Activated T-helper 1 cell treated with anti-CD3 and anti-CD28 coated beads, Interleukin-12 subunit alpha, Interleukin-12 subunit beta, Interleukin-2, Interleukin-4 antibody, amounts not matched to agents 30 ng/mL and 10 ng/mL and 1 ng/mL, durations not matched to agents 14 hours and 24 hours and 36 hours (primary cell): ENCODE measurements around the gene LIMS2. TPM values are rescaled to one million over a fixed set of nuclear protein-coding genes. Genes with fewer than 3 reads are reported as not detected.
A peak's percentile ranks its signal among the peaks of the same experiment; 100 is the strongest.

Experiments used
- DNase-seq: peaks from one replicate; pipeline ENCODE4 v3.0.0; 2021; ENCODE audit warnings: low spot score
- H3K27ac Mint-ChIP-seq: one replicate; pipeline ENCODE4 v1.8.0; 2021; ENCODE audit warnings: mild to moderate bottlenecking, mixed read lengths
- H3K27me3 Mint-ChIP-seq: one replicate; pipeline ENCODE4 v1.8.0; 2022; ENCODE audit warnings: mild to moderate bottlenecking, moderate library complexity, mixed read lengths; ENCODE audit not compliant: insufficient read depth
- H3K36me3 Mint-ChIP-seq: one replicate; pipeline ENCODE4 v1.8.0; 2021; ENCODE audit warnings: low read depth, mixed read lengths
- H3K4me1 Mint-ChIP-seq: one replicate; pipeline ENCODE4 v1.8.0; 2021; ENCODE audit warnings: low read depth, mixed read lengths
- H3K4me3 Mint-ChIP-seq: one replicate; pipeline ENCODE4 v1.8.0; 2021; ENCODE audit warnings: mild to moderate bottlenecking, moderate library complexity, mixed read lengths
- H3K9me3 Mint-ChIP-seq: one replicate; pipeline ENCODE4 v1.8.0; 2021; ENCODE audit warnings: mixed read lengths
- intact Hi-C: fragments of 100-400 bp; cut with micrococcal nuclease; formaldehyde crosslinking; loops from one replicate; pipeline ENCODE4 v1.15.1; 2024
- total RNA-seq: library from RNA; stranded (reverse); gene quantifications from 2 replicates; pipeline ENCODE4 v1.2.3, GENCODE V29; 2022

LIMS2 gene
- total RNA-seq, 1 donor from 2014 or later: 5.1 TPM

DNA sequence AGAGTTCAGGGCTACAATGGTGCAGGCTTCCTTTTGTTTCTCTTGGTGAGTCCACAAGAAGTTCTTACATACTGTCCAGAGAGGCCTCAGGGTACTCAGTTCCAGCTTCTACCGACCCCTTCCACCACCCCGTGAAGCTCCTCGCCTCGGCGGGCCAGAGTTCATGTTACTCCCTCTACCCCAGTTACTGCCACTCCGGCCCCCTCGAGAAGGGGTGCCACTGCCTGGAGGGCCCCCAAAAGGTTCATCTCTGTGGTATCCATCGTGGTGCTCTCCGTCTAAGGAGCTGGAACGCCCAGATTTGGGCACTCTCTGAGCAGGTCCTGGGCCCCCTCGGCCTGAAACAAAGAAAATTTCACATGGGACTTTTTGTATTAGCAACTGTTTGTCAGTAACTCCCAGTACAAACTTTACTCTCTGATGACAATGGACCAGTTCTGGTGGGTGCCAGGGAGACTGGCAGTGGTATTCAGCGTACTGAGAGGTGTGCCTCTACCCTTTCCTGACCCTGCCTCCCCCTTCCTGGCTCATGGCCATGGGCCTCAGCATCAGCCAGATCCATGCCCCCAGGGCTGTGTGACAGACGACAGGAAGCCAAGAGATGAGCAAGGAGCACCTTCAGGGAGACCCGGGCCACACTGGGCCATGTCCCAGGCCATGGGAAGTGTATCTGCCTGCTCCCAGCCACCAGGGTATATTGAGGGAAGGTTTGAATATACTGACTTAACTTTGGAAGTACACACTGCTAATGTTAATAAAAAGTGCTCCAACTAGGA, 31.1 kb upstream of the LIMS2 start:
- H3K4me3 Mint-ChIP-seq: no peak overlapping the region
- H3K27me3 Mint-ChIP-seq: no peaks in the 10 kb centered on the region
- H3K36me3 Mint-ChIP-seq: peaks cover 36% of the 10 kb centered on the region
- no peak overlapping the region for H3K27ac Mint-ChIP-seq
- no peak for DNase-seq
- intact Hi-C loops: loop anchor here (10.0 kb wide), 1 partner anchor 622 kb away; no protein-coding TSS in a partner anchor
- H3K4me1 Mint-ChIP-seq: peaks cover 22% of the 10 kb centered on the region
- H3K9me3 Mint-ChIP-seq: no peaks in the 10 kb centered on the region

DNA sequence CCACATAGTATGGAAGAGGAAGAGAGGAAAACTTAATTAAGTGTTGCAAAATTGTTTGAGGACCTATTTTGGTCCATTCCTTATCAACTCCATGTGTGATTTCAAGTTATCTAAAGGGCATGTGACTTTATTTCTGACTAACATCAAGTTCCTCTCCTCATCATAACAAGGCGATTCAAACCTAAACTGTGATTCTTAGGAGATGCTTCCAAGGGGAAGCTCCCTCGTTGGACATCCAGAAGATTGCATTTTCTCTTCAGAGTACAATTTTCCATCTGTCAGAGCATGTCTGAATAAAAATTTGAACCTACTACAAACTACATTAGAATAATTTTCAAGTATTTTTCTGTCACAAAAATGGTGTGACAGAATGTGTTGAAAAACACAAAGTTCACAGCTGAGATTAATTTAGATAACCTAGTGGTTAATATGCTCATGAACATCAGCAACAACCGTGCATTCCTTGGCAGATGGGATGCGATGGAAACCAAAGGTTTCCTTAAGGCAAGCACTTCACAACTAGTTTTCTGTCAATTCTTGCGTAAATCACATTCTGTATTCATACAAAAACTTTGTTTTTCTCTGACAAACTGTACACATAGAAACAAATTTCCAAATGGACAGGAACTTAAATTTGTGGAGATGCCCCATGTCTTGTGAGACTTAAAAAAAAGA, 30.2 kb upstream of the LIMS2 start:
- intact Hi-C loops: loop anchor here (10.0 kb wide), 1 partner anchor 621 kb away; no protein-coding TSS in a partner anchor
- no peak for DNase-seq
- Mint-ChIP-seq H3K27ac (no peak overlapping the region), H3K4me3 (no peak overlapping the region), H3K36me3 (peaks cover 32% of the 10 kb centered on the region), H3K27me3 (no peaks in the 10 kb centered on the region), H3K9me3 (no peaks in the 10 kb centered on the region), H3K4me1 (peaks cover 29% of the 10 kb centered on the region)

- H3K27me3 Mint-ChIP-seq: no peaks in the 10 kb centered on the region
- no peak overlapping the region for H3K4me3 Mint-ChIP-seq
- no peak overlapping the region for H3K27ac Mint-ChIP-seq
- no peaks in the 10 kb centered on the region for H3K9me3 Mint-ChIP-seq
- peaks cover 35% of the 10 kb centered on the region for H3K4me1 Mint-ChIP-seq
- intact Hi-C loops: loop anchor here (5.0 to 10.0 kb wide), 2 partner anchors 298 to 620 kb away; no protein-coding TSS in a partner anchor
- peaks cover 32% of the 10 kb centered on the region for H3K36me3 Mint-ChIP-seq
- no peak for DNase-seq
These were observed 29.5 kb upstream of the LIMS2 start for GRCh38 chr2:127704641-127705390.

DNA sequence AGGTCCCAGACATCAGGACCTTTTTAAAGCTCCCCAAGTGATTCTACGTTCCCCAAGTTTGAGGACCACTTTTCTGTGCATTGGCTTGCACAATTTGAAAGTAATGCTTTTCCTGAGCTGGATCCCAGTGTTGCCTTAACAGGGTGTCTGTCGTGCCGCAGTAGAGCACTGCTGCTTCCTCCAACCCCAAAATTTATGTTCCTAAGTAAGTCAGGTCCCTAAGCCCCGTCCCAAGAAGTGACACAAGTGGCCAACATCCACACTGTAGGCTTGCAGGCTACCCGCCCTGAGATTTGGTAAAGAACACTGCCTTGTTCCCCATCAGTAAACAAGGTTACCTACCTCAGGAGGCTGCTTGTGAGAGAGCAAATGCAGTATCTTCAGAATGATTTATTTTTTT, 28.0 kb upstream of the LIMS2 start:
- Mint-ChIP-seq H3K27me3 (no peaks in the 10 kb centered on the region), H3K27ac (no peak overlapping the region), H3K9me3 (no peaks in the 10 kb centered on the region), H3K4me3 (peak overlapping the region; percentile 33), H3K4me1 (peaks cover 35% of the 10 kb centered on the region), H3K36me3 (peaks cover 25% of the 10 kb centered on the region)
- intact Hi-C loops: loop anchor here (5.0 to 10.0 kb wide), 2 partner anchors 296 to 618 kb away; no protein-coding TSS in a partner anchor
- no peak for DNase-seq

DNA sequence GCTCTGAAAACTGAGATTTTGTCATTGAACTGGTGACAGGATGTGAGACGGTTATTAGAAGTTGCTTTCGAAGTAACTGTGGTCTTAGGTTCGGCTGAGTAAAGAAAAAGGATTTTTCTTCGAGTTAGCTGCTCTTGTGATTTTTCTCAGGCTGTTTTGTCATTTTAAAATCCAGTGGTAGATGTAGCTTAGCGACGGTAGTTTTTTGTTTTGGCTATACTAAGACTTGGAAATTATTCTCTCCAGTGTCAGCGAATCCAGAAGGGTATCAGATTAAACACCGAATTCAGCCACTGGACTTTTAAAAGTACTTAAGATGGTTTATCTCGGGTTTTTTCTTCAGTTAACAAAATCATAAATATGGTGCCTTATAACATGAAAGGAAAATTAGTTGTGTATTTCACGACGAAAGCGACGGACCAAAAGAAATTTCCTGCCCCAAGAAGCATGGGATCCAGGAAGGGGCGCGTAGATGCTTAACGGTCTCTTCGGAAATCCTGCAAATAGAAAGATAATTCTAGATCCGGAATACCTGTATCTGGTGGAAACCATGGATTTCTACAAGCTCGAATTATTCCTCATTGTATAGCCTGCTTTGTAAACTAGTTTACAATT, 27.2 kb upstream of the LIMS2 start:
- Mint-ChIP-seq H3K4me3 (peak overlapping the region; percentile 91), H3K36me3 (peaks cover 23% of the 10 kb centered on the region), H3K9me3 (no peaks in the 10 kb centered on the region), H3K27ac (peak overlapping the region; percentile 96), H3K27me3 (no peaks in the 10 kb centered on the region), H3K4me1 (peaks cover 35% of the 10 kb centered on the region)
- no peak for DNase-seq
- intact Hi-C loops: loop anchor here (1.0 to 10.0 kb wide), 3 partner anchors 109 to 618 kb away; partner anchors contain the start of gene WDR33

DNA sequence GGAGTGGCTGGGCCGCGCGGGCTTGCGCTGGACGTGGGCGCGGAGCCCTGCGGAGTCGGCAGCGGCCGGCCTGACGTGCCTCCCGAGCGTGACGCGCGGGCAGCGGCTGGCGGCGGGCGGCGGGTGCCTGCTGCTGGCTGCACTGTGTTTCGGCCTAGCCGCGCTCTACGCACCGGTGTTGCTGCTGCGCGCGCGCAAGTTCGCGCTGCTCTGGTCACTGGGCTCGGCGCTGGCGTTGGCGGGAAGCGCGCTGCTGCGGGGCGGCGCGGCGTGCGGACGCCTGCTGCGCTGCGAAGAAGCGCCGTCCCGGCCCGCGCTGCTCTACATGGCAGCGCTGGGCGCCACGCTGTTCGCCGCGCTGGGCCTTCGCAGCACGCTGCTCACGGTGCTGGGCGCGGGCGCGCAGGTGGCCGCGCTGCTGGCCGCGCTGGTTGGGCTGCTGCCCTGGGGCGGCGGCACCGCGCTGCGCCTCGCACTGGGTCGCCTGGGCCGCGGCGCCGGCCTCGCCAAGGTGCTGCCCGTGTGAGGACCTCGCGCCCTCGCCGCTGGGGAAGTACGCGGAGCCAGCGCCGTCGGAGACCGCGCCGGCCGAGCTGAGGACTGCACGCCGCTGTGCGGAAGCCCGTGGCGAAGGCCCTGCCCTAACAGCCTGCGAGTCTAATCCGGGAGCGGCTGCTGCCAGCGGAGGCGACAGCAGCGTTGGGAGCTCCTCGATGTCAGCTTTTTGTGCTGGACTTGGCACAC, 26.5 kb upstream of the LIMS2 start:
- peak overlapping the region; percentile 91 for H3K4me3 Mint-ChIP-seq
- DNase-seq: peak; percentile 78
- peak overlapping the region; percentile 96 for H3K27ac Mint-ChIP-seq
- intact Hi-C loops: loop anchor here (1.0 to 10.0 kb wide), 11 partner anchors 53 to 617 kb away; partner anchors contain the start of genes IWS1, MAP3K2, UGGT1 and WDR33
- no peaks in the 10 kb centered on the region for H3K27me3 Mint-ChIP-seq
- peaks cover 20% of the 10 kb centered on the region for H3K36me3 Mint-ChIP-seq
- H3K4me1 Mint-ChIP-seq: peaks cover 35% of the 10 kb centered on the region
- H3K9me3 Mint-ChIP-seq: no peaks in the 10 kb centered on the region

GRCh38 chr2:127701193-127701650, 25.9 kb upstream of the LIMS2 start, which contains the start of gene SFT2D3:
TSS of gene SFT2D3 (plus strand) at chr2:127701497. CDS start at chr2:127701529, 32 bp downstream.
- H3K9me3 Mint-ChIP-seq: no peaks in the 10 kb centered on the region
- H3K27ac Mint-ChIP-seq: peak within 1 kb of the TSS; percentile 97
- H3K36me3 Mint-ChIP-seq: peaks cover 19% of the 10 kb centered on the region
- H3K4me1 Mint-ChIP-seq: peaks cover 35% of the 10 kb centered on the region
- H3K4me3 Mint-ChIP-seq: peak within 1 kb of the TSS; percentile 92
- DNase-seq: peak; percentile 89
- H3K27me3 Mint-ChIP-seq: no peaks in the 10 kb centered on the region
- intact Hi-C loops: loop anchor here (1.0 to 10.0 kb wide), 10 partner anchors 52 to 616 kb away; partner anchors contain the start of genes IWS1, MAP3K2 and UGGT1

GRCh38 chr2:127700527-127701192, 25.3 kb upstream of the LIMS2 start:
- intact Hi-C loops: loop anchor here (1.0 to 10.0 kb wide), 10 partner anchors 52 to 616 kb away; partner anchors contain the start of genes IWS1, MAP3K2 and UGGT1
- Mint-ChIP-seq H3K9me3 (no peaks in the 10 kb centered on the region), H3K4me1 (peaks cover 35% of the 10 kb centered on the region), H3K27me3 (no peaks in the 10 kb centered on the region), H3K4me3 (peak overlapping the region; percentile 92), H3K27ac (peak overlapping the region; percentile 97), H3K36me3 (peaks cover 17% of the 10 kb centered on the region)
- no peak for DNase-seq

DNA sequence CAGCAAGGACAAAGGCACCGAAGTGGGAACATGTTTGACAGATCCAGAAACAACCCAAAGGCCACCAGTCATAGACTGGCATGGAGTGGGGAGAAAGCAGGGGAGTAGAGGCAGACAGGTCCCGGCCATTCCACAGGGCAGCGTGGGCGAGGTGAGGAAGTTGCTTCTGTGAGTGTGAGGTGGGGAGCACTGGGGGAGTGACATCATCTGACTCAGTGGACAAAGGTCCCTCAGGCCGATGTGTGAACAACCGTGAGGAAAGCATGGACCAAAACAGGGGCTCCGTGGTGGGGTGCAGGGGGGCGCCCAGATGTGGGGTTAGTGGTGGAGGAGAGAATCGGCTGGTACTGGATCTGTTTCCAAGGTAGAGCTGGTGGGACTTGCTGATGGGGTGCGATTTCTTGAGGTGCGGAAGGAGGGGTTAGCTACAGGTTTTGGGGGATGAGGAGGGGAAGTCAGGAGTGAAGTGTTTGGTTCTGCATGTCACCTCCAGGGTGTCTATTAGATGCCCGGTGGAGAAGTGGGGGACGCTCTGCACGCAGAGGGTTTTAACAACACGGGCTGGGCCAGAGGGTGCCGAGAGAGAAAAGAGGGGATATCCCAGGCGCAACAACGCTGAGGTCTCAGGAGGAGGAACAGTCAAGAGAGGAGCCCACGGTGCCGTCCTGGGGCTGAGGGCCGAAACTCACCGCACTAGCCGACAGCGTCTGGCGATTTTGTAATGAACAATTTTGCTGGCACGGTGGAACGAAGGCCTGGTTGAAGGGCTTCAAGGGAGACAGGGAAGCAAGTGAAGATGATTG, 23.4 kb upstream of the LIMS2 start:
- Mint-ChIP-seq H3K27ac (peak overlapping the region; percentile 3), H3K4me3 (no peak overlapping the region), H3K4me1 (peaks cover 27% of the 10 kb centered on the region), H3K9me3 (no peaks in the 10 kb centered on the region), H3K27me3 (no peaks in the 10 kb centered on the region), H3K36me3 (peaks cover 6% of the 10 kb centered on the region)
- intact Hi-C loops: loop anchor here (5.0 kb wide), 1 partner anchor 106 kb away; no protein-coding TSS in a partner anchor
- no peak for DNase-seq

GRCh38 chr2:127697482-127698180, 22.3 kb upstream of the LIMS2 start:
- no peaks in the 10 kb centered on the region for H3K9me3 Mint-ChIP-seq
- peaks cover 20% of the 10 kb centered on the region for H3K4me1 Mint-ChIP-seq
- no peak overlapping the region for H3K27ac Mint-ChIP-seq
- intact Hi-C loops: loop anchor here (5.0 kb wide), 1 partner anchor 105 kb away; no protein-coding TSS in a partner anchor
- peaks cover 5% of the 10 kb centered on the region for H3K36me3 Mint-ChIP-seq
- no peak overlapping the region for H3K4me3 Mint-ChIP-seq
- no peak for DNase-seq
- no peaks in the 10 kb centered on the region for H3K27me3 Mint-ChIP-seq
